Mucosa of rectum (tissue), 2 donors: ENCODE data around the gene CPXCR1.
"Not testable (repeated sequence)": the region's sequence is repeated elsewhere in the genome, so short reads cannot be mapped to it uniquely, and the experiment has no call there.

Source experiments
- H3K27ac ChIP-seq, 2 donors: one replicate each; pipeline ENCODE4 v1.7.0; 2013; ENCODE audit warnings: inconsistent platforms in 2 of 2, low read depth in 2 of 2, low read length in 2 of 2
- H3K27me3 ChIP-seq, 2 donors: one replicate each; pipeline ENCODE4 v1.7.0; 2013; ENCODE audit warnings: low read length in 2 of 2; ENCODE audit not compliant: control insufficient read depth in 2 of 2, insufficient read depth in 2 of 2
- H3K36me3 ChIP-seq, 2 donors: one replicate each; pipeline ENCODE4 v1.7.0; 2013; ENCODE audit warnings: low read length in 2 of 2; ENCODE audit not compliant: control insufficient read depth in 2 of 2, insufficient read depth in 2 of 2
- H3K4me1 ChIP-seq, 2 donors: one replicate each; pipeline ENCODE4 v1.7.0; 2013; ENCODE audit warnings: low read length in 2 of 2, mild to moderate bottlenecking in 1 of 2; ENCODE audit not compliant: control insufficient read depth in 2 of 2, insufficient read depth in 2 of 2
- H3K4me3 ChIP-seq, 2 donors: one replicate each; pipeline ENCODE4 v1.7.0; 2013; ENCODE audit warnings: low read length in 2 of 2
- H3K9ac ChIP-seq, 2 donors: one replicate each; pipeline ENCODE4 v1.7.0; 2013; ENCODE audit warnings: low read length in 2 of 2, low read depth in 1 of 2, mild to moderate bottlenecking in 1 of 2
- H3K9me3 ChIP-seq, 2 donors: one replicate each; pipeline ENCODE4 v1.7.0; 2013; ENCODE audit warnings: low read length in 2 of 2; ENCODE audit not compliant: control insufficient read depth in 2 of 2
- donor health status: healthy.
- donor health status: Normal muscosa, but diverticular disease.

The CPXCR1 gene

DNA sequence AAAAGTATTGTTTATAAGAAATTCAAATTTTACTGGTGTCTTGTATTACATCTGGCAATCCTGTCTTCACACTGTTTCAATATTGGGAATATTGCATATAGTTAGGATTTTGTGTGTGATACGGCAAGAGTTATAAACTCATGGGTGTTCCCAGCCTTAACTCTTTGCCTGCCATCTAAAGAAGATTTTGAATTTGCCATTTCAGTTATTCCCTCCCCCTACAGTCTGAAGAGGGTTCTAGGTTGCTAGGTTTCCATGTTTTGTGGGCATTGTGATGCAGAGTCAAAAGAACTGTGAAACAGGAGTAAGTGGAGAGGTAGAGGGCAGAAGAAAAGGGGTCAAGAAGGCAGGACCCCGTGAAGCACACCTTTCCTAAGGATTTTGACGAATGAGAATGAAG is at the start of gene CPXCR1:
CPXCR1 (plus strand) TSS at position 301 of the 400 bp plus-strand sequence. CDS start 6,190 bp downstream, outside the sequence.
- Histone ChIP-seq H3K9me3 (no peaks in the 10 kb centered on the region), H3K36me3 (no peaks in the 10 kb centered on the region), H3K4me3 (no peak within 1 kb of the TSS), H3K9ac (no peak within 1 kb of the TSS), H3K4me1 (no peaks in the 10 kb centered on the region), H3K27ac (no peak within 1 kb of the TSS), H3K27me3 (no peaks in the 10 kb centered on the region)

DNA sequence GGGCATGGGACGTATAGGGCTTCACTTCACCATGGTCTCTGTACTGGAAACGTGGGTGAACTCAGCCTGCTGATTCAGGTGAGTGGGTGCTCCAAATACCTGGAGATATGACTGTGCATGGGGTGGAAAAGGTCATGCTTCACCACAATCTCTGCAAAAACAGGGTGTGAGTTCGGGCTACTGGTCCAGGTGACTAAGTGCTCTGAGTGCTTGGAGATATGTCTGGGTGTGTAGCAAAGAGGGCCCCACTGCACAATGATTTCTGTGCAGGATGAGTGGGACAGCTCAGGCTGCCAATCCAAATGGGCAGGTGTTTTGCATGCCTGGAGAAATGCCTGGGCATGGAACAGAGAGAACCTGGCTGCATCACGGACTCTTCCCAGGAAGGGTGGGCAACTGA is 11.2 kb upstream of the CPXCR1 start:
- H3K27ac ChIP-seq, result no peak overlapping the region
- no peaks in the 10 kb centered on the region for H3K36me3 ChIP-seq
- H3K27me3 ChIP-seq, result no peaks in the 10 kb centered on the region

DNA sequence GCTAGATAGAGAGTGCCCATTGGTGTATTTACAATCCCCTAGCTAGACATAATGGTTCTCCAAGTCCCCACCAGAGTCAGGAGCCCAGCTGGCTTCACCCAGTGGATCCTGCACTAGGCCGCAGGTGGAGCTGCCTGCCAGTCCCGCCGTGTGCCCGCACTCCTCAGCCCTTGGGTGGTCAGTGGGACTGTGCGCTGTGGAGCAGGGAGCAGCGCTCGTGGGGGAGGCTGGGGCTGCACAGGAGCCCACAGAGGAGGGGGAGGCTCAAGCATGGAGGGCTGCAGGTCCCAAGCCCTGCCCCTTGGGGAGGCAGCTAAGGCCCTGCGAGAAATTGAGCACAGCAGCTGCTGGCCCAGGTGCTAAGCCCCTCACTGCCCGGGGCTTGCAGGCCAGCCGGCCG is 810 bp upstream of the CPXCR1 start:
- H3K36me3 ChIP-seq, H3K4me3 ChIP-seq, H3K27me3 ChIP-seq, H3K9me3 ChIP-seq, H3K9ac ChIP-seq, H3K27ac ChIP-seq, H3K4me1 ChIP-seq: not testable (repeated sequence)

More for the DNA sequence above, 11.2 kb upstream of the CPXCR1 start:
- no peaks in the 10 kb centered on the region for H3K9me3 ChIP-seq
- no peak overlapping the region for H3K9ac ChIP-seq
- no peaks in the 10 kb centered on the region for H3K4me1 ChIP-seq
- no peak overlapping the region for H3K4me3 ChIP-seq

DNA sequence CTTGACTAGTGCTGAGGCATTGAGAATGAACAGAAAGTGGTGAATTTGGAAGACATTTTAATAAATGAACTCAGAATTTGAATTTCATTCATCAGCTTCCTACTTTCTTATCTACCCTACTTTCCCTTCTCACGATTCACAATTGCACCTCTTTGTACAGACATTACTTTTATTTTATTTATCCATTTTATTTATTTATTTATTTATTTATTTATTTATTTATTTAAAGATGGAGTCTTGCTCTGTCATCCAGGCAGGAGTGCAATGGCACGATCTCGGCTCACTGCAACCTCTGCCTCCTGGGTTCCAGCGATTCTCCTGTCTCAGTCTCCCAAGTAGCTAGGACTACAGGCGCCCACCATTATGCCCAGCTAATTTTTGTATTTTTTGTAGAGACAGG is 5.3 kb downstream of the CPXCR1 start:
- H3K4me1 ChIP-seq, H3K27me3 ChIP-seq, H3K9me3 ChIP-seq, H3K36me3 ChIP-seq, H3K4me3 ChIP-seq, H3K9ac ChIP-seq, H3K27ac ChIP-seq: not testable (repeated sequence)

DNA sequence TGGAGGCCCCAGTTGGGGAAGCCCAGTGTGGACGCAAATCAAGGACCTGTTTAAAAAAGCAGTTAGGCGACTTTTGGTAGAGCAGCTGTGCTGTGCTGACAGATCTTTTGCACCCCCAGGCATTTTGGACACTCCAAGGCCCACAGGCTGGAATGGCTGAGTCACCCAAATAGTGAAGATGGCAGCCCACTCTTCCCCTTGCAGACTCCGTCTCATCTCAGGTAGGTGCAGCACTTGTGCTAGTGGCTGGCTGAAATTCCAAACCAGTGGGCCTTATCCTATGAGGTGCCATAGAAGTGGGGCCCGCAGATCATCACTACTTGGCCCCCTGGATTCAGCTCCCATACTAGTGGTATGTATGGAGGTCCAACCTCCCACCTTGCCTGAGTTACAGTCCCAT is 42.8 kb downstream of the CPXCR1 start:
- Histone ChIP-seq H3K27me3 (no peaks in the 10 kb centered on the region), H3K9ac (no peak overlapping the region), H3K9me3 (no peaks in the 10 kb centered on the region), H3K36me3 (no peaks in the 10 kb centered on the region), H3K27ac (no peak overlapping the region), H3K4me3 (no peak overlapping the region), H3K4me1 (no peaks in the 10 kb centered on the region)
